ENCODE measurements around the gene SLC9C2.

The SLC9C2 gene

DNA sequence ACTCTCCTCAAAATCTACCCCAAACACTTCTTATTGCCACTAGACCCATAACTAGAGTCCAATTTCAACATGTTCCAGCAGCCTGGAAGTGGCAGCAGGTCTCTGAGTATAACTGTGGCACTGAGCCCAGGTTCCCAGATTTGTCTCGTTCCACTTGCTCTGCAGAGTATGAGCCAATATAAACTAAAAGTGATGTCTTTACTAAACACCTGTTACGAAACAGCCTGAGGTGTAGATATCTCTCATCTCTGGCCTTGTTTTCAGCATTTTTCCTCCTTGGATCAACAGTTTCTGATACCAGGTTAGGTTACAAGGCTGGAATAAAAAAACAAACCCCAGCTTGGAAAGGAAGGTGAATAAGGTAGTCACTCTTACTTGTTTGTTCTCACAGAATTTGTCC lies 150.9 kb downstream of the SLC9C2 start:
- no peak for DNase-seq (ENCODE audit: low read depth)
